ENCODE measurements around the gene DENND5A.
"Not testable (repeated sequence)": the region's sequence is repeated elsewhere in the genome, so short reads cannot be mapped to it uniquely, and the experiment has no call there.

The DENND5A gene

DNA sequence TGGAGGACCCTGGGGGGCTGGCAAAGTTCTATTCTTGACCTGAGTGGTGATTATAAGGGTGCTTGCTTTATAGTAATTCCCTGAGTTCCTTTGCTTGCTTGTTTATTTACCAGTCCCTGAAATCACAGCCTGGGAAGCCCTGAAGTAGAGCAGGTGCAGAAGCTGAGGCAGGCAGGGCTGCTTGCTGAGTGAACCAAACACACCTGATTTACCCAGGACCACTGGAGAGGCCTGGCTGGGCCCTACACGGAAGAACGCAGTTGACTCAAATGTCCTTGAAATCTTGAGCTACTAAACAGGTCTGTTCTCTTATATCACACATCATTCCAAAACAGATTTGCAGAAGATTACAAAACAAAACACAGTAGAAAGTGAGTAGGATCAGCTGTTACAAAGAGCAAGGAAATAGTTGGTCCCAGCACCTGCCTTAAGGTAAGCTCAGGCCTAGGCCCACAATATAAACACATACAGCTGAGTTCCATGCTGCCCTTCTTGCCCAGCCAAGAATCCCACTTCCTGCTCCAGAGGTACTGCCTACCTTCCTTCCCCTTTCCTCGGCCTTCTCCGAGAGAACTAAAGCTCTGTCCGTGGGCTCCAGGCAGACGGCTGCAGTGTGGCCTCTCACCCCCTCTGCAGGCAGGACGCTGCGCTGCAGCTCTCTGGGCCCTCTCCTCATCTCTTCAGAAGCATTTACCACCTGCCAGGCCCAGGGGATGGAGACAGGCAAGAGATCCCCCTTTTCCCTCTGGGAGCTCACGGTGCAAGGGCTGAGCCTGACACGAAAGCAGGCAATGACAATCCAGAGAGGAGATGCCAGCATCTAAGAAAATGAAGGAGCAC, 127.6 kb downstream of the DENND5A start:
- DNase-seq: peak; percentile 71 to 94

DNA sequence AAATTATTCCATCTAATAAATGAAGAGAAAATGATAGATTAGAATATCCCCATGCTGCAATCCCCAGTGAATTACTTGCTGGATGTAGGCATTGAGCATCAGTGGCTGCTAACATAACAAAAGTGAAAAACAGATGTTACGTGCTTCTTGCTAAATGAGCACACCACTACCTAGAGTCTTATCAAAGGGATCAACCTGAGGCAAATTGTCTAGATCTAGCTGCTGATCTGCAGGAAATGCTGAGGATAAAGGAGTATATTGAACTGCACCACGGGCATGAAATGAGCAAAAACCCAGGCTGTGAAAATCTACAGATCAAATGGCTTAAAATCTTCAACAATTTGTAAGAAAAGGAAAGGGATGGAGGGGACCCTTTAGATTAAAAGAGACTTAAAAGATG, 128.4 kb downstream of the DENND5A start:
- no peak for DNase-seq

DNA sequence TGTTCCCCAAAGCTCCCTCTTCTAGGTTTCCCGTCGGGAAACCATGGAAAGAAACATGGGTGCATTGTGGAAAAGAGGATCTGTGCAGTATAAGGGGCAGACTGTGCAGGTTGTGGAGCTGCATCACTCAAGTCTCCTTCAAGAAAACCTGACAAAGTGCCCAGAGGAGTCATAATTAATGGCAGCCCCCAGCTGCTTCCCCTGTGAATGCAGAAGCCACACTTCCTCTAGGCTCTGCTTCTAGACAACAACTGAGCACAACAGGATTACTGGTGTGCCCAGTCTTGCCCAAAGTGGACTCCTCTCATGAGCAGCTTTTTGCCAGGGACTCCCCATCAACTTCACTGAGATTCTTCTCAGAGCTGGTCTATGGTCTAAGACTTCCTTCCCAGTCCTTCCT, 131.2 kb downstream of the DENND5A start:
- no peak for DNase-seq

DNA sequence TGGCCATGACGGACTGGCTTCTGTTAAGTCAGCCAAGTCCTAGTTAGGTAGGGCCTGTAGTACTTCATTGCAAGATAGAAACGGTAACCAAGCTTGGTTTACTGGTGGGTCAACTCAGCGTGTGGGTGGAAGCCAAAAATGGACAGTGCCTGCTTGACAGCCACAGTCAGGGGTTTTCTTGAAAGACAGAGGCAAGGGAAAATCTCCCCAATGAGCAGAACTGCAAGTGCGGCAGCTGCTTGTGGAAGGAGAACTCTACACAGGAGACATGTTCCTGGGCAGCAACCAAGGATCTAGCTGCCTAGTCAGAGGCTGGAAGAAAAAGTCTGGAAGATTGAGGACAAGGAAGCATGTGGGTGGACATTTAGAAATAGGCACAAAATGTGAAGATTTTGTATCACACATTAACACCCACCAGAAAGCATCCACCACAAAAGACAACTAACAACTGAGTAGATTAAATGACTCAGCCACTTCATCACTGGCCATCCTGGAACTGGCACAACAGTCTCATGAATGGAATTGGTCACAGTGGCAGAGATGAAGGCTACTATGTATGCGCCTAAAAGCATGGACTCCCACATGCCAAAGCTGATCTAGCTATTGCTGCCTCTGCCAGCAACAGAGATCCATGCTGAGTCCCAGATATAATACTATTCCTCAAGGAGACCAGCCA, 132.8 kb downstream of the DENND5A start:
- no peak for DNase-seq

DNA sequence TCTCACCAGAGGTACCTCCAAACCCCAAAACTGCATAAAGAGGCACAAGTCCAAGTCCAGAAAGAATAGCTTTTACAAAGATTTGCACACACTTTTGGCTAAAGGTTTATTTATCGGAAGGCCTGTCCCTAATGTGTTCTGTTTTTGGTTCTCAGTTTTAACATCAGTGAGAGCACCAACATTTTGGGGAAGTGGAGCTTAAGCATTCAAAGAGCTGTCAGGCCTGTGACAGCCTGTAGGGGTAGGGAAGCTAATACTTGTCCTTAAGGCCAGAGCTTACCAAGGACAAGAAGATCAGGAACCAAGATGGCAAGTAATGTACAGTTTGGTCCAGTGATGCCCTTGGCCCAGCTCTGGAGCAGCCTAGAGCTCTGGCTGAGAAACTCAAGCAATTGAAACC, 134.9 kb downstream of the DENND5A start:
- no peak for DNase-seq

DNA sequence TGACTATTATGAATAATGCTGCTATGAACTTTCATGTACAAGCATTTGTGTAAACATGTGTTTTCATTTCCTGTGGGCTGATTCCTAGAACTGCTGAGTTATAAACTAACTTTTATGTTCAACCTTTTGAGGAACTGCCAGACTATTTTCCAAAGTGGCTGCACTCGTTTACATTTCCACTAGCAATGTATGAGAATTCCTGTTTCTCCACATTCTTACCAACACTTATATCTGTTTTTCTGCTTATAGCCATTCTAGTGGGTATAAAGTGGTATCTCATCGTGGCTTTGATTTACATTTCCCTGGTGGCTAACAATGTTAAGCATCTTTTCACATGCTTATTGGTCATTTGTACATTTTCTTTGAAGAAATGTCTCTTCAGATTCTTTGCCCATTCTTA, 138.5 kb downstream of the DENND5A start:
- no peak for DNase-seq

DNA sequence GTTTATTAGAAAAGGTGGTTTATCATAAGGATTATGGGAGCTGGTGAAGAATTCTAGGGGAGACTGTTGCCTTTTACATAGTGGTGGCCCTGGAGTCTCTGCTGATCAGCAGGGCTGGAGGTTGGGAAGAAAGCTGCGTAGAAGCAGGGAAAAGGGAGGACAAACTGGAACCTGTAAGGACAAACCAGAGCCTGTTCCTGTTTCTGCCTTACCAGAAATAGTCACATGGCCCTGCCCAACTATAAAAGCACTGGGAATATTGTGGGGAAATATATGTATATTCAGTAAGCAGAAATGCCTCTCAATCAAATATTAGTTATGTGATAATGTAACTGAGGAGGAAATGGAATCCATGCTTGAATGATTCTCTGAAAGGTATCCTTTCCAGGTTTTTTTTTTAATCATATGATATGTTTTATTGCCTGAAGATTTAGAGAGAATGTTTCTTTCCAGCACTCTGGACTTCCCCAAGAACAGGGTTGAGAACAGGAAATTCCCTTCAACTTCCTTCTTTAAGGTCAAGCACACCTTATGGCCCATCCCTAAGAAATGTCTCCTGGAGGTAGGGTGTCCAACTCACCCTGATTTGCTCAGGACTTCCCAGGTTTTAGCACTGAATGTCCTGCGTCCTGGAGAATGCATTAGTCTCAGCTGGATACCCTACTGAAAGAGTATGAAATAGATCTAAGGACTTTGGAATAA, 139.8 kb downstream of the DENND5A start:
- no peak for DNase-seq

DNA sequence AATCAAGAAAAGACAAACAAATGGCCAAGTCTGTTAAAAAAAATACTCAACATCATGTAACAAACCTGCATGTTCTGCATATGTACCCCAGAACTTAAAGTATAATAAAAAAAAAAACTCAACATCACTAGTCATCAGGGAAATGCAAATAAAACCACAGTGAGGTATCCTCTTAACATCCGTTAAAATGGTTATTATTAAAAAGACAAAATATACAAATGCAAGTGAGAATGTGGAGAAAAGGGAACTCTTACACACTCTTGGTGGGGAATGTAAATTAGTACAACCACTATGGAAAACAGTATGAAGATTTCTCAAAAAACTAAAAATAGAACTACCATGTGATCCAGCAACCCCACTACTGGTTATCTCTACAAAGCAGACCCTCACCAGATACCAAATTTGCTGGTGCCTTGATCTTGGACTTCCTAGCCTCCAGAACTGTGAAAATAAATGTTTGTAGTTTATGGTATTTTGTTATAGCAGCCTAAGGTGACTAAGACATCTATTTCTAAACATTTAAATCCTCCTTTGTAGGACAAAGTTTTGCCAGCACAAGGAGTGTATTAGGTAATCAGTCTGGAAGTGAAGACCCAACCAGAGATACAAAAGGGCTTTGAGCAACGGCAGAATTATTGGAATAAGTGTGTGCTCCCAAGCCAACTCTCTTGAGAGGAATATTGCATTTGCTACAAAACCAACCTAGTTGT, 141.4 kb downstream of the DENND5A start:
- no peak for DNase-seq

DNA sequence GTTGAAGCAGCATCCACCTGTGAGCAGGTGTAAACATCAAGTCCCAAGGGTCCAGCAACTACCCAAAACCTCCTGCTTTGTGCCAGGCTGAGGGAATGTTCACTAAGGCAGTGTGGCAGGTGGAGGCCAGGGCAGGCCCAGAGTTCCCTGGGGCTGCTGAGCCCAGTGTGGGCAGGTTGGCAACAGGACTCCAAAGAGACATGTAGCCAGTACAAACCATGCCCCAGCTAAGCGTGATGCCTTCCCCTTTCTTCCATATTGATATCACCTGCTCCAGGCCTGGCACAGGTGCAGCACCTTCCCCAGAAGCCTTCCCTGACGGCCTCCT, 143.7 kb downstream of the DENND5A start:
- DNase-seq: no peak

DNA sequence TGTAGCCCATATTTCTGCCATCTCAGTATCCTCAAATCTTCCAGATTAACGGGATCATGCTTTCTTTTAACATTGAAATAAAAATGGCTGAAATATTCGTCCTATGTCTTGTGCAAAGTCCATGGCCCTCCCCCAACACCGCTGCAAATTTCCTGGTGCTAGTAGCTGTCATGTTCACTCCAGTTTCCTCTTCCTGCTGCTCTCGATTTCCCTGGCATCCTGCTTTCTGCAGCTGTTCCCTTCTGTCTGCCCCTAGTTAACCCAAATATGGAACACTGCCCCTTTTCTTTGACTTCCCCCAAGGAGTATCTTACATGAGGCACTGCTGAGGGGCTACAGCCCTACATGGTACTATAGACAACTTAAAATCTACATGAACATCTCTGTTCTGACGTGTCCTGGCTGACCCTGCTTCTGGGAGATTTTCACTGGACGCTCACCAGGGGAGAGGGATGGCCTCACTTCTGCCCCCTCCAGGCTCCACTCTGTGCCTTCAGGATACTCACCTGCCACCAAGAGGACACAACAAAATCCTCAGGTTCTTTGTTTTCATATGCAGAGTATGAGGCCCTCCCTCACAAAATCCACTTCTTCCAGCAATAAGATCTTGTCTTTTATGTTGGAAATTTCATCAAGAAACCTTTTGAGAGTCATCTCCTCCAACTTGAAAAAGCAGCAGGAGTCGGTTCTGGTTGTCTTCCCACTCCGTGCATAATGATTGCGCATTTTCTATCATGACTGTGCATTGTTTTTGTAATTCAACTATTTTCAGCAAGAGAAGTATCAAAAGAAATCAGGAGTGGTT, 144.3 kb downstream of the DENND5A start:
- no peak for DNase-seq

DNA sequence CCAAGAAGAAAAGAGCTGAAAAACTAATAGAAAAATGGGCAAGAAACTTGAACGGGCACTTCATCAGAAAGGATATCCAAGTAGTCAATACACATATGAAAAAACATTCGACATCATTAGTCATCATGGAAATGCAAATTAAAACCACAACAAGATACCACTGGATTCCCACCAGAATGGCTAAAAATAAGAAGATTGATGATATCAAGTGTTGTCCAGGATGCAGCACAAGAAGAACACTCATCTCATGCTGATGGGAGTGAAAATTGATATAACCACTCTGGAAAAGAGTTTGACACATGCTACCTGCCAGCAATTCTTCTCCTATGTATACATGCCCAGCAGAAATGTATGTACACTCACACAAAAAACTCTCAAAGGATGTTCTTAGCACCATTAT, 146.9 kb downstream of the DENND5A start:
- no peak for DNase-seq

DNA sequence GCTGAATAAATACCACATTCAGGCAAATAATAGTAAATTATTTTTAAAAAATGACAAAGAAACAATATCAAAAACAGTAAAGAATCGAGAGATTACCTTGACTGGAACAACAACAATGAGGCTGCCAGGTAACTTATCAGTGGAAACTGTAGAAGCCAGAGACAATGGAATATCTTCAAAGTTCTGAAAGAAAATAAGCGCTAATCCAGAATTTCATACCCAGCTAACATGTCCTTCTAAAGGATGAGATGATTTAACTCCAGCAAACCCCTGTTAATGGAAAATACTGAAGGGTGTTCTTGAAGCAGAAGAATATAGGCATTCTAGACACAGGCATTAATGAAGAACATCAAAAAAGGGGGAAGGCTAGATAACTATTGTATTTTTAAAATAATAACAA, 153.1 kb downstream of the DENND5A start:
- no peak for DNase-seq

DNA sequence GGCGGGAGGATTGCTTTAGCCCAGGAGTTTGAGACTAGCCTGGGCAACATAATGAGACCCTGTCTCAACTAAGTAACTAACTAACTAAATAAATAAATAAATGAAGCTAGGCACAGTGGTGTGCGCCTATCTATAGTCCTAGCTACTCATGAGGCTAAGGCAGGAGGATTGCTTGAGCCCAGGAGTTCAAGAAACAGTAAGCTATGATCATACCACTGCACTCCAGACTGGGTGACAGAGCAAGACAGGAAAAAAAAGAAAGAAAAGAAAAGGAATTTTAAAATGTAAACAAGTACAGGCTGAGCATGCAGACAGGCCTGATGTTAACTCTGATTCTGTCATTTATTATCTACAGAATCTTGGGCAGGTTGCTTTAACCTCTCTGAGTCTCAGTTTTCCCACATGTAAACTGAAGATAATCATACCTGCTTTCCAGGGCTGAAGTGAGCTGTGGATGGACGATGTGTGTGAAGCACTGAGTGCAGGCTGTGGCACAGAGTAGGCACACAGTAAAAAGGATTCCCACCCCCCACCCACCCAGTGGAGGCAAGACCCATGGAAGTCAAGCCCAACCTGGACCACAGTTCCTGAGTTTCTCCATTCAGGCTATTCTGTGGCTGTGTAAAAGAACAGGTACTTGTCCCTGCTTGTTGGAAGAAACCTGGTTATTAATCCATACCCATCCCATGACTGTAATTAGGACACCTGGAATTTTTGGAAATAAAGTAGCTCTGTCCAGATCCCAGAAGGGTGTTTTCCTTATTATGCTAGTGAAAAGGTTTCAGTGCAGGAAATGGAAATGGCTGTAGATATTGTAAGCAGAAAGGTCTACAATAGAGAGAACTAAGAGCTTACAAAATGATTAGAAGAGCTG, 155.1 kb downstream of the DENND5A start:
- no peak for DNase-seq

DNA sequence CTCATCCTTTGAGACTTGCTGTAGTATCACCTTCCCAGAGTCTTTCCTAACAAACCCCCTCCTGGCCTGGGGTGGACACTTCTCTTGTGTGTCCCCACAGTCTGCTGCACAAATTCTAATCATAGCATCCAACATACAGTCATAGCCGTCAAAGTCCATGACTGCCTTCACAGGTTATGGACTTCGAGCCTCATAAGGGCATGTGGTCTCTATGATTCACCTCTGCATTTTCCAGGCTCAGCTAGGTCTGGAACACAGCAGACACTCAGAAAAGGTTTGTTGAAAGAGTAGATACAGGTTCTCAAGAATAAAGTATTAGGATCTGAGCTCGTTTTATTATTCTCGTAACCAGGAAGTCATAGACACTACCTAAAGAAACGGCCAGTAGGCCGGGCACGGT, 160.6 kb downstream of the DENND5A start:
- no peak for DNase-seq

DNA sequence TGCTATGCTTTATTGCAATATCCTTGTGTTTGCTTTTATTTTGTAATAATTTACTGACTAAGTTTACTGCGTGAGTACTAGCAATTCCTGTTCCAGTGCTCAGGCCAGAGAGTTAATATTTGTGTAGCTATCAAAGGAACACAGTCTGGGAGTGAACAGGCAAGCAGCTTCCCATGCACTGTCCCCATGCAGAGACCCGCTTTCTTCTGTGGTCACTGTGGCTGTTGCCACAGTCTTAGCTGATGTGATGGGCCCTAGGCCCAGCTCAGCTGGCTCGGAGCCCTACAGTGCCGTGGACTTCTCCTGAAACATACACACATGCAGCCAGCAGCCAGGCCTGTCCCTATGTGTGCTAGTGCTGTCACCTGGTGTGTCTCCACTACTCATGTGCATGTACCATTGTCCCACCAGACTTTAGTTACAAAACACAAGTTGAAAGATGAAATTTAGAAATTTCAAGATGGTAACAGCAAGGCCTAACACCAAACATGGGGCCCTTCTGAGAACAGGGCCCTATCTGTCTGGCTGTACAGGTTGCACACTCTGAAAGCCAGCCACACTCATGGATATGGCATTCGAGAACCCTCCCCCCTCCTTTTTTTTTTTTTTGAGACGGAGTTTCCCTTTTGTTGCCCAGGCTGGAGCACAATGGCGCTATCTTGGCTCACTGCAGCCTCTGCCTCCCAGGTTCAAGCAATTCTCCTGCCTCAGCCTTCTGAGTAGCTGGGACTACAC, 161.4 kb downstream of the DENND5A start:
- DNase-seq: no peak

DNA sequence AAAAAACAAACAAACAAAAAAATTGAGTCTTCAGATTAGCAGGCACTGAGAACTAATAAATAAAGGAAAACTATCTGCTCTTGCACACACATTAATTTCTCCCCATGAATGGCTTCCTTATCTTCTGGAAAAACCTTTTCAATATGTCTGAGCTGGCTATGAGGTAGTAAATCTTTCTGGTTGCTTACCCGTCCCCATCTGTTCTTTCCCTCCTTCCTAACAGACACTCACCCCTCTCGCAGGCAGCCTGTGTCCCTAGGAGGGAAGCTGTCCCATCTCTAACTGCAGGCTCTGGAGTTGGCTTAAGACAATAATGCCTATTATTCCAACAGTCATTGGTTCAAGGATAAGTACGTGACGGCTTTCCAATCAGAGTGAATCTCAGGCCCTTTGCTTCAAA, 165.5 kb downstream of the DENND5A start:
- no peak for DNase-seq

DNA sequence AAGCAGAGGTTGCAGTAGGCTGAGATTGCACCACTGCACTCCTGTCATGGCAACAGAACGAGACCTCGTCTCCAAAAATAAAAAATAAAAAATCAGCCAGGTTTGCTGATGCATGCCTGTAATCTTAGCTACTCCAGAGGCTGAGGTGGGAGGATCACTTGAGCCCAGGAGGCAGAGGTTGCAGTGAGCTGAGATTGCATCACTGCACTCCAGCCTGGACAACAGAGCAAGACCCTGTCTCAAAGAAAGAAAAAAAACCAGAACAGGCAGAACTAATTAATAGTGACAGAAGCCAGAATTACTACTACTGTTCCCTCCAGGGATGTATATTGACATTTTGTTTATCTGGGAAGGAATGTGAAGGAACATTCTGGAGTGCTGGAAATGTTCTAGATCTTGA, 166.7 kb downstream of the DENND5A start:
- DNase-seq: not testable (repeated sequence)

DNA sequence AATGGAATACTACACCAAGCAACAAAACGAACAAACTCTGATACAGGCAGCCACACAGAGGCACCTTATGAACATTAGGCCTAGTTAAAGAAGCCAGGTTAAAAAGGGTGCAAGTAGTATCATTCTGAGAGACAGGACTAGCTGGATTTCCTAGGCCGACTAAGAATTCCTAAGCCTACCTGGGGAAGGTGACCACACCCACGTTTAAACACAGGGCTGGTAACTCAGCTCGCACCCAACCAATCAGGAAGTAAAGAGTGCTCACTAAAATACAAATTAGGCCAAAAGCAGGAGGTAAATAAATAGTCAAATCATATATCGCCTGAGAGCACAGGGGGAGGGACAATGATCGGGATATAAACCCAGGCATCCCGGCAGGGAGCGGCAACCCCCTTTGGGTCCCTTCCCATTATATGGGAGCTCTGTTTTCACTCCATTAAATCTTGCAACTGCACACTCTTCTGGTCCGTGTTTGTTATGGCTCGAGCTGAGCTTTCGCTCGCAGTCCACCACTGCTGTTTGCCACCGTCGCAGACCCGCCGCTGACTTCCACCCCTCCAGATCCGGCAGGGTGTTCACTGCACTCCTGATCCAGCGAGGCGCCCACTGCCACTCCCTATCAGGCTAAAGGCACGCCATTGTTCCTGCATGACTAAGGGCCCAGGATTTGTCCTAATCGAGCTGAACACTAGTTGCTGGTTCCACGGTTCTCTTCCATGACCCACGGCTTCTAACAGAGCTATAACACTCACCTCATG, 167.8 kb downstream of the DENND5A start:
- DNase-seq: not testable (repeated sequence)

DNA sequence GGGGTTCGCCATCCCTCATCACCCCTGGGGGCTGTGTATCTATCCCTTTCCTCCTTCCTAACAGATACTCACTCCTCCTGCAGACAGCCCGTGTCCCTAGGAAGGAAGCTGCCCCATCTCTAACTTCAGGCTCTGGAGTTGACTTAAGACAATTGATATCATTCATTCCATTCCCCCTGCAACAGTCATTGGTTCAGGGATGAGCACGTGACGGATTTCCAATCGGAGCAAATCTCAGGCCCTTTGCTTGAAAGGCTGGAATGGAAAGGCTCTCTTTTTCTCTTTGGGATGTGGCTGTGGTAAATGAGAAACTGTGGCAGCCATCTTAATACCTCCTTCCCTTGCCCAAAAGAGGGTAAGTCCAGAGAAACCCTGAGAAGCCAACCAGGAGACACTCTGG, 168.7 kb downstream of the DENND5A start:
- DNase-seq: no peak

DNA sequence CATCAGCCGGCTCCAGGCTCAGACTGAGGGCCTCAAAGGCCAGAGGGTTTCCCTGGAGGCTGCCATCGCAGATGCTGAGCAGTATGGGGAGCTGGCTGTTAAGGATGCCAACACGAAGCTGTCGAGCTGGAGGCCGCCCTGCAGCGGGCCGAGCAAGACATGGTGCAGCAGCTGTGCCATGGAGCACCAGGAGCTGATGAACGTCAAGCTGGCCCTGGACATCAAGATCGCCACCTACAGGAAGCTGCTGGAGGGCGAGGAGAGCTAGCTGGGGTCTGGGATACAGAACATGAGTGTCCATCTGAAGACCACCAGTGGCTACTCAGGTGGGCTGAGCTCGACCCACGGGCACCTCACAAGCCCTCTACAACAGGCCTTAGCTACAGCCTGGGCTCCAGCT, 169.7 kb downstream of the DENND5A start:
- no peak for DNase-seq

Measured in NCI-H187 (cell line).